Effector memory CD4-positive, alpha-beta T cell (primary cell): ENCODE results near the gene ATRIP.

Source experiments
- DNase-seq, 3 donors: peaks; one replicate each; pipeline ENCODE4 v3.0.0-alpha.2; 2020
- H3K27ac ChIP-seq: 2 replicates; pipeline ENCODE4 v1.7.0; 2013; ENCODE audit warnings: mild to moderate bottlenecking, low read length, moderate library complexity; ENCODE audit not compliant: insufficient read depth, poor library complexity, severe bottlenecking
- H3K27me3 ChIP-seq: replicated peaks from 2 replicates; pipeline ENCODE4 v1.7.0; 2013; ENCODE audit warnings: mild to moderate bottlenecking, low read length; ENCODE audit not compliant: insufficient read depth, control insufficient read depth, poor library complexity, severe bottlenecking
- H3K36me3 ChIP-seq: 2 replicates; pipeline ENCODE4 v1.7.0; 2013; ENCODE audit warnings: mild to moderate bottlenecking, low read length, moderate library complexity; ENCODE audit not compliant: control insufficient read depth, insufficient read depth
- H3K4me1 ChIP-seq: 2 replicates; pipeline ENCODE4 v1.7.0; 2013; ENCODE audit warnings: low read length, mild to moderate bottlenecking; ENCODE audit not compliant: control insufficient read depth, insufficient read depth, poor library complexity, severe bottlenecking
- H3K4me3 ChIP-seq: 2 replicates; pipeline ENCODE4 v1.7.0; 2013; ENCODE audit warnings: low read length, low read depth, mild to moderate bottlenecking; ENCODE audit not compliant: insufficient read depth, poor library complexity, severe bottlenecking
- H3K9me3 ChIP-seq: 2 replicates; pipeline ENCODE4 v1.7.0; 2013; ENCODE audit warnings: mild to moderate bottlenecking, low read length, moderate library complexity; ENCODE audit not compliant: control insufficient read depth

The ATRIP gene

GRCh38 chr3:48416546-48416945, 30.0 kb upstream of the ATRIP start:
- Histone ChIP-seq H3K27me3 (no peaks in the 10 kb centered on the region), H3K4me3 (no peak overlapping the region), H3K9me3 (no peaks in the 10 kb centered on the region), H3K36me3 (no peaks in the 10 kb centered on the region), H3K27ac (no peak overlapping the region), H3K4me1 (no peaks in the 10 kb centered on the region)
- DNase-seq = no peak

- no peak for DNase-seq
- Histone ChIP-seq H3K27me3 (no peaks in the 10 kb centered on the region), H3K4me3 (no peak overlapping the region), H3K27ac (no peak overlapping the region), H3K36me3 (no peaks in the 10 kb centered on the region), H3K4me1 (no peaks in the 10 kb centered on the region), H3K9me3 (no peaks in the 10 kb centered on the region)
Measured at GRCh38 chr3:48417529-48418108, 28.9 kb upstream of the ATRIP start.

GRCh38 chr3:48418140-48418539, 28.4 kb upstream of the ATRIP start:
- H3K27ac ChIP-seq = no peak overlapping the region
- no peak for DNase-seq
- H3K9me3 ChIP-seq = no peaks in the 10 kb centered on the region
- H3K27me3 ChIP-seq = no peaks in the 10 kb centered on the region
- H3K4me1 ChIP-seq = no peaks in the 10 kb centered on the region
- no peak overlapping the region for H3K4me3 ChIP-seq
- H3K36me3 ChIP-seq = no peaks in the 10 kb centered on the region

- no peaks in the 10 kb centered on the region for H3K27me3 ChIP-seq
- no peaks in the 10 kb centered on the region for H3K4me1 ChIP-seq
- no peaks in the 10 kb centered on the region for H3K36me3 ChIP-seq
- H3K4me3 ChIP-seq = no peak overlapping the region
- no peaks in the 10 kb centered on the region for H3K9me3 ChIP-seq
- no peak for DNase-seq
- H3K27ac ChIP-seq = no peak overlapping the region
Measured at GRCh38 chr3:48418651-48419050, 27.9 kb upstream of the ATRIP start.

GRCh38 chr3:48419149-48419548, 27.4 kb upstream of the ATRIP start:
- Histone ChIP-seq H3K27me3 (no peaks in the 10 kb centered on the region), H3K4me3 (no peak overlapping the region), H3K4me1 (no peaks in the 10 kb centered on the region), H3K36me3 (no peaks in the 10 kb centered on the region), H3K9me3 (no peaks in the 10 kb centered on the region), H3K27ac (no peak overlapping the region)
- DNase-seq = no peak

GRCh38 chr3:48419597-48419996, 26.9 kb upstream of the ATRIP start:
- Histone ChIP-seq H3K27ac (no peak overlapping the region), H3K4me3 (no peak overlapping the region), H3K9me3 (no peaks in the 10 kb centered on the region), H3K27me3 (no peaks in the 10 kb centered on the region), H3K36me3 (no peaks in the 10 kb centered on the region), H3K4me1 (no peaks in the 10 kb centered on the region)
- no peak for DNase-seq

- Histone ChIP-seq H3K36me3 (no peaks in the 10 kb centered on the region), H3K27ac (no peak overlapping the region), H3K27me3 (no peaks in the 10 kb centered on the region), H3K4me3 (no peak overlapping the region), H3K9me3 (no peaks in the 10 kb centered on the region), H3K4me1 (no peaks in the 10 kb centered on the region)
- no peak for DNase-seq
Measured at GRCh38 chr3:48420561-48420960, 26.0 kb upstream of the ATRIP start.

GRCh38 chr3:48422272-48422671, 24.3 kb upstream of the ATRIP start:
- DNase-seq = no peak
- no peaks in the 10 kb centered on the region for H3K36me3 ChIP-seq
- no peaks in the 10 kb centered on the region for H3K9me3 ChIP-seq
- H3K27me3 ChIP-seq = no peaks in the 10 kb centered on the region
- H3K4me3 ChIP-seq = no peak overlapping the region
- H3K4me1 ChIP-seq = no peaks in the 10 kb centered on the region
- no peak overlapping the region for H3K27ac ChIP-seq

GRCh38 chr3:48422681-48423080, 23.9 kb upstream of the ATRIP start:
- no peak for DNase-seq
- no peaks in the 10 kb centered on the region for H3K36me3 ChIP-seq
- no peaks in the 10 kb centered on the region for H3K27me3 ChIP-seq
- H3K4me1 ChIP-seq = no peaks in the 10 kb centered on the region
- no peak overlapping the region for H3K27ac ChIP-seq
- no peaks in the 10 kb centered on the region for H3K9me3 ChIP-seq
- no peak overlapping the region for H3K4me3 ChIP-seq

- Histone ChIP-seq H3K27me3 (no peaks in the 10 kb centered on the region), H3K36me3 (no peaks in the 10 kb centered on the region), H3K9me3 (no peaks in the 10 kb centered on the region), H3K4me1 (peaks cover 2% of the 10 kb centered on the region), H3K4me3 (no peak overlapping the region), H3K27ac (no peak overlapping the region)
- no peak for DNase-seq
Measured at GRCh38 chr3:48423241-48423882, 23.2 kb upstream of the ATRIP start.
